Right hindlimb (tissue), 1 donor: ENCODE results near the gene MARCHF11.

Experiments used
- DNase-seq: peaks from one replicate; pipeline ENCODE4 v3.0.0-alpha.2; 2018

Gene MARCHF11

GRCh38 chr5:16131878-16132277 lies 47.7 kb downstream of the MARCHF11 start:
- no peak for DNase-seq

- DNase-seq, result no peak
Observed at GRCh38 chr5:16128944-16129343, 50.6 kb downstream of the MARCHF11 start.

- DNase-seq, result no peak
Observed at GRCh38 chr5:16127865-16128544, 51.6 kb downstream of the MARCHF11 start.

- DNase-seq, result no peak
Observed at GRCh38 chr5:16120579-16120978, 59.0 kb downstream of the MARCHF11 start.

- DNase-seq, result no peak
Observed at GRCh38 chr5:16119790-16120189, 59.8 kb downstream of the MARCHF11 start.

GRCh38 chr5:16115140-16115539 lies 64.5 kb downstream of the MARCHF11 start:
- DNase-seq, result no peak

GRCh38 chr5:16108418-16108817 lies 71.2 kb downstream of the MARCHF11 start:
- DNase-seq, result no peak

- no peak for DNase-seq
Observed at GRCh38 chr5:16104961-16105360, 74.6 kb downstream of the MARCHF11 start.

- DNase-seq, result no peak
Observed at GRCh38 chr5:16095612-16096011, 84.0 kb downstream of the MARCHF11 start.

GRCh38 chr5:16090270-16090669 lies 89.3 kb downstream of the MARCHF11 start:
- DNase-seq, result no peak

- no peak for DNase-seq
Observed at GRCh38 chr5:16082982-16083381, 96.6 kb downstream of the MARCHF11 start.

- DNase-seq, result no peak
Observed at GRCh38 chr5:16082053-16082452, 97.5 kb downstream of the MARCHF11 start.

- DNase-seq, result no peak
Observed at GRCh38 chr5:16081376-16081955, 98.1 kb downstream of the MARCHF11 start.

GRCh38 chr5:16076657-16077056 lies 102.9 kb downstream of the MARCHF11 start:
- no peak for DNase-seq

- DNase-seq, result no peak
Observed at GRCh38 chr5:16074358-16074757, 105.2 kb downstream of the MARCHF11 start.

- no peak for DNase-seq
Observed at GRCh38 chr5:16072616-16073015, 107.0 kb downstream of the MARCHF11 start.

- DNase-seq, result no peak
Observed at GRCh38 chr5:16067415-16067814, 112.2 kb downstream of the MARCHF11 start.

- DNase-seq, result no peak
Observed at GRCh38 chr5:16066810-16067209, 112.8 kb downstream of the MARCHF11 start.

GRCh38 chr5:16066320-16066719 lies 113.3 kb downstream of the MARCHF11 start:
- DNase-seq, result no peak

- DNase-seq, result no peak
Observed at GRCh38 chr5:16065831-16066230, 113.8 kb downstream of the MARCHF11 start.

GRCh38 chr5:16064135-16064893 lies 115.3 kb downstream of the MARCHF11 start:
- no peak for DNase-seq

- no peak for DNase-seq
Observed at GRCh38 chr5:16061163-16061562, 118.4 kb downstream of the MARCHF11 start.

GRCh38 chr5:16057277-16057676 lies 122.3 kb downstream of the MARCHF11 start:
- DNase-seq, result no peak

GRCh38 chr5:16051246-16051755 lies 128.3 kb downstream of the MARCHF11 start:
- DNase-seq, result no peak
